Thyroid gland (tissue), 4 donors: Measurements from ENCODE around the gene CNOT2. TPM values are rescaled to one million over a fixed set of nuclear protein-coding genes. Genes with fewer than 3 reads are reported as not detected.

ENCODE experiments used
- DNase-seq, 2 donors: peaks; one replicate each; pipeline ENCODE4 v3.0.0-alpha.2; 2019
- H3K27ac ChIP-seq, 3 donors: fragments of 200-600 bp; sonication (generic); 1 replicate in 2 of 3; 2 replicates in 1 of 3; pipeline ENCODE4 v1.5.1; 2016 to 2019; ENCODE audit warnings: mild to moderate bottlenecking in 1 of 3, moderate library complexity in 1 of 3
- H3K27me3 ChIP-seq: fragments of 200-600 bp; sonication (generic); one replicate; pipeline ENCODE4 v1.5.1; 2019
- H3K36me3 ChIP-seq, 2 donors: fragments of 200-600 bp; sonication (generic); one replicate each; pipeline ENCODE4 v1.5.1; 2016 to 2019
- H3K4me1 ChIP-seq, 2 donors: fragments of 200-600 bp; sonication (generic); one replicate each; pipeline ENCODE4 v1.5.1; 2017 to 2019
- H3K4me3 ChIP-seq, 3 donors: fragments of 200-600 bp; sonication (generic); replicated peaks in 1 of 3; 1 replicate in 2 of 3; 2 replicates in 1 of 3; pipeline ENCODE4 v1.5.1; 2016; ENCODE audit warnings: mild to moderate bottlenecking in 1 of 3
- H3K9me3 ChIP-seq: fragments of 200-600 bp; sonication (generic); one replicate; pipeline ENCODE4 v1.5.1; 2017
- CTCF ChIP-seq, 6 experiments: fragments of 200-600 bp in 3 of 6; fragments of 450-650 bp in 3 of 6; sonication (generic) in 3 of 6; IDR thresholded peaks; one replicate each; pipeline ENCODE4 v1.5.1; 2016 to 2019; ENCODE audit warnings: antibody characterized with exemption in 6 of 6, mild to moderate bottlenecking in 2 of 6, inconsistent platforms in 1 of 6, moderate library complexity in 1 of 6
- POLR2A ChIP-seq, 2 donors: fragments of 450-650 bp; IDR thresholded peaks; one replicate each; pipeline ENCODE4 v1.6.1; 2017; ENCODE audit warnings: antibody characterized with exemption in 2 of 2, mild to moderate bottlenecking in 2 of 2, moderate library complexity in 1 of 2
- WGBS, 2 donors: methylation state at CpG; one replicate each; pipeline ENCODE4 v1.1.5; 2017; 5-methylcytosine and 5-hydroxymethylcytosine counted together
- intact Hi-C: fragments of 100-400 bp; cut with DNase I; formaldehyde crosslinking; loops from one replicate; pipeline ENCODE4 v1.15.1; 2023
- total RNA-seq, 4 donors: library from RNA; depleted of rRNA; stranded (reverse); fragments of >200 nt; gene quantifications; one replicate each; pipeline ENCODE4 v1.2.3, GENCODE V29; 2016

Gene CNOT2
- total RNA-seq, 4 donors from 2014 or later, result 162 to 245 (median 173) TPM

- no peak overlapping the region for H3K27ac ChIP-seq
- peaks cover 13 to 14% of the 10 kb centered on the region in 2 donors for H3K4me1 ChIP-seq
- H3K4me3 ChIP-seq, result no peak overlapping the region
- no peak for DNase-seq
- no peak for TF ChIP-seq CTCF (IDR thresholded peaks at IDR 0.05)
- TF ChIP-seq POLR2A (IDR thresholded peaks at IDR 0.05), result no peak
- no peaks in the 10 kb centered on the region for H3K9me3 ChIP-seq
- H3K27me3 ChIP-seq, result no peaks in the 10 kb centered on the region
- intact Hi-C loops, result no loop called here
- H3K36me3 ChIP-seq, result no peaks in the 10 kb centered on the region
Measured at GRCh38 chr12:70275045-70275444, 31.8 kb downstream of the CNOT2 start.

- Histone ChIP-seq H3K9me3 (no peaks in the 10 kb centered on the region), H3K36me3 (no peaks in the 10 kb centered on the region), H3K27ac (no peak overlapping the region), H3K4me1 (peaks cover 0 to 5% of the 10 kb centered on the region in 2 donors), H3K4me3 (no peak overlapping the region), H3K27me3 (no peaks in the 10 kb centered on the region)
- intact Hi-C loops, result no loop called here
- TF ChIP-seq CTCF (IDR thresholded peaks at IDR 0.05), result no peak
- TF ChIP-seq POLR2A (IDR thresholded peaks at IDR 0.05), result no peak
- no peak for DNase-seq
- 96 to 97% methylated on average over 8 of the region's 8 CpGs for WGBS, 2 donors
Measured at GRCh38 chr12:70277973-70278372, 34.7 kb downstream of the CNOT2 start.

DNA sequence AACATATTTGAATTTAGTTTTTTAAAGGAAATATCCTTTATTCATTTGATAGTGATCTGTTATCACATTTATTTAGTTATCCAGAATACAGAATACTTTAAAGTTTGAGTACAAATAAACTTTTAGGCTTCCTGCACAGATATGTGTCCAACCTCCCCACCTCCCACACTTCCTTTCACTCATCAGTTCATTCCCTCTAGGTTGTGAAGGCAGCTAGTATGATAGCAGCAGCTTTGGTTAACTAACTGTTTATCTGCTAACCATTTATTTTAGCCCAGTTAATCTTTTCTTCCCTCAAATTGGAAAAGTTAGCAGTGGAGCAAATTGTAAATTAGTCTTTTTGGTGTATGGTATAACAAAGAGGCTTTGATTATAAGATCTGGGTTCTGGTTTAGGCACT is 35.7 kb downstream of the CNOT2 start:
- DNase-seq, result no peak
- Histone ChIP-seq H3K9me3 (no peaks in the 10 kb centered on the region), H3K4me1 (peaks cover 0 to 3% of the 10 kb centered on the region in 2 donors), H3K36me3 (no peaks in the 10 kb centered on the region), H3K4me3 (no peak overlapping the region), H3K27ac (no peak overlapping the region), H3K27me3 (no peaks in the 10 kb centered on the region)
- no peak for TF ChIP-seq POLR2A (IDR thresholded peaks at IDR 0.05)
- intact Hi-C loops, result no loop called here

DNA sequence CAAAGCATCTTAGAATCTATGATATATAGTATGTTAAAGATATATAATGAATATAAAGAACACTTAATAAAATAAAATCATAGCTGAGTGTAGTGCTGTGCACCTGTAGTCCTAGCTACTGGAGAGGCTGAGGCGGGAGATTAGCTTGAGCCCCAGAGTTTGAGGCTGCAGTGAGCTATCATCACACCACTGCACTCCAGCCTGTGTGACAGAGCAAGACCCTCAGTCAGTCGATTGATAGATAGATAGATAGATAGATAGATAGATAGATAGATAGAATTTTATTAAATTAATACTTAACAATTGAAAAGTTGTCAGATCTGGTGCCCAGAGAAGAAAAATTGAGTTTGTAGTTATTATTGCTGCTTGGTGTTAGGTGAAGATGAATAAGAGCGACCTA is 40.0 kb downstream of the CNOT2 start:
- H3K27me3 ChIP-seq, result no peaks in the 10 kb centered on the region
- H3K4me1 ChIP-seq, result no peaks in the 10 kb centered on the region
- no peak for DNase-seq
- intact Hi-C loops, result no loop called here
- no peaks in the 10 kb centered on the region for H3K9me3 ChIP-seq
- 96% methylated on average over 3 of the region's 3 CpGs for WGBS, 2 donors
- TF ChIP-seq POLR2A (IDR thresholded peaks at IDR 0.05), result no peak
- TF ChIP-seq CTCF (IDR thresholded peaks at IDR 0.05), result no peak
- H3K4me3 ChIP-seq, result no peak overlapping the region
- no peak overlapping the region for H3K27ac ChIP-seq
- peaks cover 0 to 7% of the 10 kb centered on the region in 2 donors for H3K36me3 ChIP-seq

- no peaks in the 10 kb centered on the region for H3K27me3 ChIP-seq
- intact Hi-C loops, result no loop called here
Measured at GRCh38 chr12:70288817-70289216, 45.6 kb downstream of the CNOT2 start.

More at GRCh38 chr12:70288817-70289216, 45.6 kb downstream of the CNOT2 start:
- DNase-seq, result no peak
- Histone ChIP-seq H3K36me3 (peaks cover 0 to 7% of the 10 kb centered on the region in 2 donors), H3K4me1 (peaks cover 8 to 14% of the 10 kb centered on the region in 2 donors), H3K27ac (no peak overlapping the region), H3K4me3 (no peak overlapping the region), H3K9me3 (no peaks in the 10 kb centered on the region)
- WGBS, 2 donors, result 93 to 95% methylated on average over 2 of the region's 2 CpGs
- no peak for TF ChIP-seq POLR2A (IDR thresholded peaks at IDR 0.05)
- no peak for TF ChIP-seq CTCF (IDR thresholded peaks at IDR 0.05)
